Measurements from ENCODE around the gene TAF1.
"Not testable (repeated sequence)": the region's sequence is repeated elsewhere in the genome, so short reads cannot be mapped to it uniquely, and the experiment has no call there.

Gene TAF1

DNA sequence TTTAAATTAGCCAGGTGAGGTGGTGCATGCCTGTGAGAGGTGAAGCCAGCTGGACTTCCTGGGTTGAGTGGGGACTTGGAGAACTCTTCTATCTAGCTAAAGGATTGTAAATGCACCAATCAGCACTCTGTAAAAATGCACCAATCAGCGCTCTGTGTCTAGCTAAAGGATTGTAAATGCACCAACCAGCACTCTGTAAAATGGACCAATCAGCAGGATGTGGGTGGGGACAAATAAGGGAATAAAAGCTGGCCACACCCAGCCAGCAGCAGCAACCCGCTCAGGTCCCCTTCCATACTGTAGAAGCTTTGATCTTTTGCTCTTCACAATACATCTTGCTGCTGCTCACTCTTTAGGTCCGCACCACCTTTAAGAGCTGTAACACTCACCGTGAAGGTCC is 147.6 kb downstream of the TAF1 start:
- DNase-seq, result not testable (repeated sequence)

DNA sequence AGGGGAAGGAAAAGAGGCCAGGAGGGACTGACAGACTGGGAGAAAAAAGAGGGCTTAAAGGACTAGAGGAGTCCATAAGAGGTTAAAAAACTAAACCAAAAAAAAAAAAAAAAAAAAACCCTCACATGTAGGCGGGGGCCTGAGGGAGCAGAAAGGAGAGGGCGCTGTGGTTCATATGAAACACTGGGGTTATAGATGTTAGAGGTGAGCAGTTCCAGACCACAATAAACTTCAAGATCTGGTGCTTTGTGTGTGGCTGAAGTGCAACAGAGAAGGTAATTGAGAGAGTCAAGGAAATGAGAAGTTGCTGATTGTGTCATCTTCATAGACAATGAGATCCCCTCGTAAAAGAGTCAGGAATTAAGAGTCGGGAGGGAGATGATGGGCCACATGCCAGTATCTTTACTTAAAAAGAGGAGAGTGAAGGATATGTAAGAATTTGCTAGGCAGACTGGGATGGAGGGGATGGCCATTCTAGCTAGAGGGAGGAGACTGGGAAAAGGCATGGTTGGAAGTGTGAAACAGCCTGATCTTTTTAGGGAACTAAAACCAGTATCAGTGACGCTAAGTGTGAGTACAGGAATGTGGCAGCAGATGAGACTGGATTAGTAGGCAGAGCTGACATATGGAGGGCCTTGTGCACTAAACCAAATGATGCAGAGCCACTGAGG is 148.3 kb downstream of the TAF1 start:
- no peak for DNase-seq

DNA sequence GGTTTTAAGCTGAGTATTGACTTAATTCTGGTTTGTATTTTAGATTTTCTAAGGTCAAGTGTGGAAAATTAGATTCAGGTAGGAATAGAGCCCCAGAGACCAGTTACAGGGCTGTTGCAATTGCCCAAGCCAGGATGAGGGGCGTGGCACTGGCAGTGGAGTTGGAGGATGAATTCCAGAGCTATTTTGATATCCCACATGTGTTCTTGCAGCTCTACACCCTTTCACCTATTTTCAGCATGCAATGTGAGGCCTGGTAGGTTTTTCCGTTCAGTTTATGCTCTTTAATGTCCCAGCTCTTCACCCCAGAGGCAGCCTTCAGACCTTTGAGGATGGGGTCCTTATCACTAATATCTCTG is 148.9 kb downstream of the TAF1 start:
- DNase-seq, result peak; percentile 15

Measured in fibroblast of skin of right biceps (primary cell).